PC-3 (cell line): ENCODE data around the gene ALDH5A1.
A peak's percentile ranks its signal among the peaks of the same experiment; 100 is the strongest.

Source experiments
- EZH2 ChIP-seq: fragments of 300-600 bp; sonication (generic); IDR thresholded peaks from one replicate; pipeline ENCODE4 v1.6.1; 2017; ENCODE audit warnings: antibody characterized with exemption, mild to moderate bottlenecking, low read length; ENCODE audit not compliant: unreplicated experiment
- TF ChIP-seq, protein P1 (sequence below): fragments of 300-600 bp; sonication (generic); conservative IDR thresholded peaks from 2 replicates; pipeline ENCODE4 v1.5.1; 2017; ENCODE audit warnings: antibody characterized with exemption, low read depth, mild to moderate bottlenecking, low read length

DNA sequence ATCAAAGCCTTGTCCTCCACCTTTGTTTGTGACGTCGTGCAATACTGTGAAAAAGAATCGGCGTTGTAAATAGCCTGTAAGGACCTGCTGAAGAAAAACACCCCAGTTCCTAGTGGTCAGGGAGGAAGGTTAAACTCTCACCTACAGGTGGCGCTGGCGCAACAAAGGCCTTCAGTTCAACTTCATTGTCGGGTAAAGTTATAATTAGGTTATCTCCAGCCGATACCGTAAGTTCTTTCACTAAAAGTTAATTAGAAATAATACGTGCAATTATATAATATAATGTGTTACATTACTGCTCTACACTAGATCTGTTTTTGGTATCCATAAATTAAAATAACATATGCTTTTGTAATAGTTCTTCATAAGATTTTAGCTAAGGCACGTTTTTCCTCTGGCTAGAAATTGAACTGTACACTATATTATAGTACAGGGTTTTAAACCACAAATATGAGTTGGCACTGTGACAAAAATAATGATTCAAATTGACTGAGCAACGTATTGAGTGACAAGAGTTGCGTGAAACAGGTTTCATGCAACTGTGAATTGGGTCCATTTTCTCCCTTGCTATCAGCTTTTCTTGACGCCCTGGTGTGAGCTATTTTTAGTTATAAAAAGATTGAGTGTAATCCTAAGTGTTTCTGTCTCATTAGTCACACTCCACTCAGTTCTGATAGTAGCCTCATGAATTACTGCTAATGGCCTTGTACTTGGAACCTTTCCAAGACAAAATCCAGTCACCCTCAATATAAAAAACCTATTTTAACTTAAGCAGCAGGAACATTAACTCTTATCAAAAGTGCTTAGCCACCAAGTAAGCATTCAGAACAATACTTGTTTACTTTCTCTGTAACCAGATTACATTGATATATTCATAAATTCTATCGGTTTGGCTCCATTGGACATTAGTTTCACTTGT is 89.0 kb downstream of the ALDH5A1 start:
- TF ChIP-seq, protein P1, sequence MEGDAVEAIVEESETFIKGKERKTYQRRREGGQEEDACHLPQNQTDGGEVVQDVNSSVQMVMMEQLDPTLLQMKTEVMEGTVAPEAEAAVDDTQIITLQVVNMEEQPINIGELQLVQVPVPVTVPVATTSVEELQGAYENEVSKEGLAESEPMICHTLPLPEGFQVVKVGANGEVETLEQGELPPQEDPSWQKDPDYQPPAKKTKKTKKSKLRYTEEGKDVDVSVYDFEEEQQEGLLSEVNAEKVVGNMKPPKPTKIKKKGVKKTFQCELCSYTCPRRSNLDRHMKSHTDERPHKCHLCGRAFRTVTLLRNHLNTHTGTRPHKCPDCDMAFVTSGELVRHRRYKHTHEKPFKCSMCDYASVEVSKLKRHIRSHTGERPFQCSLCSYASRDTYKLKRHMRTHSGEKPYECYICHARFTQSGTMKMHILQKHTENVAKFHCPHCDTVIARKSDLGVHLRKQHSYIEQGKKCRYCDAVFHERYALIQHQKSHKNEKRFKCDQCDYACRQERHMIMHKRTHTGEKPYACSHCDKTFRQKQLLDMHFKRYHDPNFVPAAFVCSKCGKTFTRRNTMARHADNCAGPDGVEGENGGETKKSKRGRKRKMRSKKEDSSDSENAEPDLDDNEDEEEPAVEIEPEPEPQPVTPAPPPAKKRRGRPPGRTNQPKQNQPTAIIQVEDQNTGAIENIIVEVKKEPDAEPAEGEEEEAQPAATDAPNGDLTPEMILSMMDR = peak; percentile 94
- TF ChIP-seq EZH2 = no peak
